A673 (cell line): ENCODE data around the gene PACS2. TPM values are rescaled to one million over a fixed set of nuclear protein-coding genes. Genes with fewer than 3 reads are reported as not detected.

Experiments
- BruUV-seq: library from RNA; stranded (reverse); fragments of 400-500 nt; replicated peaks from 2 replicates; lab custom pipeline; 2021; lab: Mats Ljungman, UMichigan
- CTCF ChIA-PET: fragments of 300-600 bp; sonication (Branson Sonifier 250); formaldehyde crosslinking; loops from one replicate; lab custom pipeline; 2022; ENCODE audit warnings: antibody characterized with exemption; lab: Charles Lee
- POLR2A ChIA-PET: fragments of 300-600 bp; sonication (Branson Sonifier 250); formaldehyde crosslinking; loops from one replicate; lab custom pipeline; 2022; ENCODE audit warnings: antibody characterized with exemption; ENCODE audit not compliant: low non-redundant PET; lab: Charles Lee
- DNase-seq: peaks from one replicate; pipeline ENCODE4 v3.0.0-alpha.2; 2015; ENCODE audit warnings: low spot score
- H3K27ac ChIP-seq: fragments of 200-600 bp; sonication (generic); 2 replicates; pipeline ENCODE4 v1.5.1; 2016; ENCODE audit warnings: mixed run types, low read depth, mild to moderate bottlenecking, mixed read lengths, antibody characterized with exemption, low read length; ENCODE audit not compliant: poor library complexity, severe bottlenecking
- H3K27me3 ChIP-seq: fragments of 200-600 bp; sonication (generic); replicated peaks from 2 replicates; pipeline ENCODE4 v1.6.1; 2017; ENCODE audit warnings: mixed run types, low read depth, mild to moderate bottlenecking, mixed read lengths, antibody characterized with exemption, low read length; ENCODE audit not compliant: insufficient read depth, poor library complexity
- H3K36me3 ChIP-seq: fragments of 200-600 bp; sonication (generic); 2 replicates; pipeline ENCODE4 v1.6.1; 2016; ENCODE audit warnings: mixed run types, mild to moderate bottlenecking, mixed read lengths, antibody characterized with exemption, low read length; ENCODE audit not compliant: insufficient read depth, poor library complexity, severe bottlenecking
- H3K4me1 ChIP-seq: fragments of 200-600 bp; sonication (generic); 2 replicates; pipeline ENCODE4 v1.6.1; 2017; ENCODE audit warnings: mixed run types, mild to moderate bottlenecking, mixed read lengths, antibody characterized with exemption, low read length; ENCODE audit not compliant: insufficient read depth, poor library complexity, severe bottlenecking
- H3K4me3 ChIP-seq: fragments of 200-600 bp; sonication (generic); 2 replicates; pipeline ENCODE4 v1.5.1; 2016; ENCODE audit warnings: low read depth, mixed run types, mild to moderate bottlenecking, mixed read lengths, low read length; ENCODE audit not compliant: poor library complexity, severe bottlenecking
- H3K9me3 ChIP-seq: fragments of 200-600 bp; sonication (generic); 2 replicates; pipeline ENCODE4 v1.6.1; 2016; ENCODE audit warnings: mixed run types, low read depth, mild to moderate bottlenecking, mixed read lengths, antibody characterized with exemption, low read length; ENCODE audit not compliant: poor library complexity, severe bottlenecking
- EZH2 ChIP-seq: fragments of 200-600 bp; sonication (generic); IDR thresholded peaks from 2 replicates; pipeline ENCODE4 v1.6.1; 2017; ENCODE audit warnings: borderline replicate concordance, low read depth, mild to moderate bottlenecking, mixed read lengths, antibody characterized with exemption, low read length; ENCODE audit not compliant: poor library complexity, severe bottlenecking
- intact Hi-C: fragments of 100-400 bp; cut with micrococcal nuclease; formaldehyde crosslinking; loops from one replicate; pipeline ENCODE4 v1.10.0; 2022; ENCODE audit not compliant: unreplicated experiment
- total RNA-seq: library from RNA; stranded (reverse); gene quantifications from 2 replicates; pipeline ENCODE4 v1.2.3, GENCODE V29; 2021
- TF ChIP-seq, protein P1 (sequence below): fragments of 300-800, 200-600 bp; sonication (generic); conservative IDR thresholded peaks from 2 replicates; pipeline ENCODE4 v1.5.1; 2017; ENCODE audit warnings: low read depth, mild to moderate bottlenecking, antibody characterized with exemption, low read length, moderate library complexity, mixed read lengths

PACS2 gene
- total RNA-seq, 1 experiment from 2014 or later: 52.5 TPM

DNA sequence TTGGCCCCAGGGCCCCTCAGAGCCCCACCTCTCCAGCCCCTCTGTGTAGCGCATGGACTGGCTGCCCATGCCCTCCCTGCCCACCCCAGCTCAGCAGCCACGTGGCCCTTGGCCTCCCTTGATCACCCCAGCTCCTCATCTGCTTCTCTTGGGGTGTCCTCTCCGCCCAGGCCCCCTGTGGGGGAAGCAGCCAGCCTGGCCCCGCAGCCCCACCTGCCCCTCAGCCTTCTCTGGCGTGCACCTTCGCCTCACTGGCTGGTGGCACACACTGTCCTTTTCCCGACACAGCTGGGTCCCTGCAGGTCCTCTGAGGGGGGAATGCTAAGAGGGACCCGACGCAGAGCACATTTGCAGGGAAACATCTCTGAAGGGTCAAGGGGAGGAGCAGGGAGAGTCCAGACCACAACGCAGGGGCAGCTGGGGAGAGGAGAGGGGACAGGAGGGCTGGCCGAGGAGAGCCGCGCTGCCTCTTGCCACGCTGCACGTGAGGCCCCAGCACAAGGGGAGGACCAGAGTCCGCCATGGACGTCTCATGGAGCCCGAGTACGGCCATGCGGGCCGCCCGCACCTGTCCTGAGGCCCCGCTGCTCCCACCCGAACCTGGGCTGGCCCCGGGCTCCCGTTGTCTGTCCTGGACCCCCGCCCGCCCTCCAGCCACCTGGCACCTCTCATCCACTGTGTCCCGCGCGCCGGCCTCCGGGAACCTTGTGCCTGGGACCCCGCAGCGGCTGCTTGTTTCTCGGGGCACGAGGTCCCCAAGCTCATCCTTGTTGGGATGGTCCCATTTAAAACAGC is 36.1 kb downstream of the PACS2 start:
- BruUV-seq: no TSS peak
- intact Hi-C loops: no loop called here
- H3K4me3 ChIP-seq: no peak overlapping the region
- H3K27ac ChIP-seq: no peak overlapping the region
- no peaks in the 10 kb centered on the region for H3K36me3 ChIP-seq
- ChIA-PET POLR2A (no interaction called here), CTCF (interaction anchor here (0.6 kb wide), 1 partner anchor 103 kb away, joined by 6 read pairs; no protein-coding TSS in a partner anchor)
- TF ChIP-seq, protein P1, sequence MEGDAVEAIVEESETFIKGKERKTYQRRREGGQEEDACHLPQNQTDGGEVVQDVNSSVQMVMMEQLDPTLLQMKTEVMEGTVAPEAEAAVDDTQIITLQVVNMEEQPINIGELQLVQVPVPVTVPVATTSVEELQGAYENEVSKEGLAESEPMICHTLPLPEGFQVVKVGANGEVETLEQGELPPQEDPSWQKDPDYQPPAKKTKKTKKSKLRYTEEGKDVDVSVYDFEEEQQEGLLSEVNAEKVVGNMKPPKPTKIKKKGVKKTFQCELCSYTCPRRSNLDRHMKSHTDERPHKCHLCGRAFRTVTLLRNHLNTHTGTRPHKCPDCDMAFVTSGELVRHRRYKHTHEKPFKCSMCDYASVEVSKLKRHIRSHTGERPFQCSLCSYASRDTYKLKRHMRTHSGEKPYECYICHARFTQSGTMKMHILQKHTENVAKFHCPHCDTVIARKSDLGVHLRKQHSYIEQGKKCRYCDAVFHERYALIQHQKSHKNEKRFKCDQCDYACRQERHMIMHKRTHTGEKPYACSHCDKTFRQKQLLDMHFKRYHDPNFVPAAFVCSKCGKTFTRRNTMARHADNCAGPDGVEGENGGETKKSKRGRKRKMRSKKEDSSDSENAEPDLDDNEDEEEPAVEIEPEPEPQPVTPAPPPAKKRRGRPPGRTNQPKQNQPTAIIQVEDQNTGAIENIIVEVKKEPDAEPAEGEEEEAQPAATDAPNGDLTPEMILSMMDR: no peak
- no peak for TF ChIP-seq EZH2
- no peaks in the 10 kb centered on the region for H3K27me3 ChIP-seq
- DNase-seq: no peak
- no peaks in the 10 kb centered on the region for H3K9me3 ChIP-seq
- peaks cover 8% of the 10 kb centered on the region for H3K4me1 ChIP-seq

DNA sequence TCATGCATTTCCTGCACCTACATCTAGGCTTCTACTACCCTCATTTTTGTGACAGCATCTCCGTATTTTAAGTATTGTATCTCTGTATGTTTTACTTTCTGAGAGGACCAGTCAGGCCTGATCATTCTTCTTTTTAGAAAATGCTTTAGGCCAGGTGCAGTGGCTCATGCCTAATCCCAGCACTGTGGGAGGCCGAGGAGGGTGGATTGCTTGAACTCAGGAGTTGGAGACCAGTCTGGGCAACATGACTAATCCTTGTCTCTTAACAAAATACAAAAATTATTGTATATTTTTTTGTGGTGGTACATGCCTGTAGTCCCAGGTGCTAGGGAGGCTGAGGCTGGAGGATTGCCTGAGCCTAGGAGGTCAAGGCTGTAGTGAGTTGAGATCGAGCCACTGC is 36.9 kb downstream of the PACS2 start:
- Histone ChIP-seq H3K9me3 (no peaks in the 10 kb centered on the region), H3K4me3 (no peak overlapping the region), H3K36me3 (no peaks in the 10 kb centered on the region), H3K27ac (no peak overlapping the region), H3K27me3 (no peaks in the 10 kb centered on the region), H3K4me1 (peaks cover 8% of the 10 kb centered on the region)
- TF ChIP-seq, protein P1: no peak
- no peak for TF ChIP-seq EZH2
- intact Hi-C loops: no loop called here
- DNase-seq: no peak
- CTCF ChIA-PET: interaction anchor here (1.3 kb wide), 1 partner anchor 261 kb away, joined by 11 read pairs; no protein-coding TSS in a partner anchor
- POLR2A ChIA-PET: no interaction called here
- no TSS peak for BruUV-seq

DNA sequence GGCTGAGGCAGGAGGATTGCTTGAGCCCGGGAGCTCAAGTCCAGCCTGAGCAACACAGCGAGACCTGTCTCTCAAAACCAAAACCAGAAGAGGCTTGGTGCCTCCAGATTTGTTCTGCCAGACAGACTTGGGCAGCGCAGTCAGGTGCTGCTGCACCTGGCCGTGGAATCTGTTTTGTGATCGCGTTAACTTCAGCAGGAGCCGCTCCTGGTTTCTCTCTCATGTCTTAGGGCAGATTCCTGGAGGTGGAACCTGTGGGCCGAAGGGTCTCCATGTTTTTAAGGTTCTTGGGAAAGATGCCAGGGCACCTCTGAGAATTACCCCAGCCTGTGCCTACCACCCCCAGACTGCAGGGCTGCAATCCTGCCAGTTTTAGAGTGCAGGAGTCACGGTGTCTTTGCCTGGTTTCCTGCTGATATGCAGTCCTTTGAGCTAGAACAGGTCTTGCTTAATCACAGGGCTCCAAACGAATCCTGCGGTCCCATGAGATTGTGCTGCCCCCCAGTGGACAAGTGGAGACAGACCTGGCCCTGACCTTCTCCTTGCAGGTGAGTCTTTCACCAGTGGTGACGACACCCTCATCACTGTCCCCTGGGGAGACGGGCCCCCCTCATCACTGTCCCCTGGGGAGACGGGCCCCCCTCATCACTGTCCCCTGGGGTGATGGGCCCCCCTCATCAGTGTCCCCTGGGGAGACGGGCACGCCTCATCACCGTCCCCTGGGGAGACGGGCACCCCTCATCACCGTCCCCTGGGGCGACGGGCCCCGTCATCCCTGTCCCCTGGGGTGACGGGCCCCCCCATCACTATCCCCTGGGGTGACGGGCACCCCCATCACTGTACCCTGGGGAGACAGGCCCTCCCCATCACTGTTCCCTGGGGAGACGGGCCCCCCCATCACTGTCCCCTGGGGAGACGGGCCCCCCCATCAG is 37.6 kb downstream of the PACS2 start:
- ChIA-PET CTCF (interaction anchor here (0.5 to 1.3 kb wide), 6 partner anchors 36 to 265 kb away, joined by 3 to 11 read pairs (median 3); partner anchors contain the start of gene JAG2), POLR2A (no interaction called here)
- intact Hi-C loops: loop anchor here (1.0 to 2.0 kb wide), 2 partner anchors 149 to 261 kb away; no protein-coding TSS in a partner anchor
- TF ChIP-seq EZH2: no peak
- TF ChIP-seq, protein P1: peak; percentile 93
- peaks cover 8% of the 10 kb centered on the region for H3K4me1 ChIP-seq
- no TSS peak for BruUV-seq
- H3K9me3 ChIP-seq: no peaks in the 10 kb centered on the region
- H3K27ac ChIP-seq: peak overlapping the region; percentile 24
- no peaks in the 10 kb centered on the region for H3K36me3 ChIP-seq
- no peak overlapping the region for H3K4me3 ChIP-seq
- no peaks in the 10 kb centered on the region for H3K27me3 ChIP-seq
- DNase-seq: peak; percentile 93
